SH-SY5Y (cell line): Measurements from ENCODE around the gene TBC1D10B.

Experiments
- GATA2 ChIP-seq: IDR thresholded peaks from 2 replicates; pipeline ENCODE4 v1.6.1; 2011; ENCODE audit warnings: mild to moderate bottlenecking, low read depth, low read length
- GATA3 ChIP-seq: IDR thresholded peaks from 2 replicates; pipeline ENCODE4 v1.6.1; 2011; ENCODE audit warnings: low read depth, mild to moderate bottlenecking, low read length, moderate library complexity

TBC1D10B gene

DNA sequence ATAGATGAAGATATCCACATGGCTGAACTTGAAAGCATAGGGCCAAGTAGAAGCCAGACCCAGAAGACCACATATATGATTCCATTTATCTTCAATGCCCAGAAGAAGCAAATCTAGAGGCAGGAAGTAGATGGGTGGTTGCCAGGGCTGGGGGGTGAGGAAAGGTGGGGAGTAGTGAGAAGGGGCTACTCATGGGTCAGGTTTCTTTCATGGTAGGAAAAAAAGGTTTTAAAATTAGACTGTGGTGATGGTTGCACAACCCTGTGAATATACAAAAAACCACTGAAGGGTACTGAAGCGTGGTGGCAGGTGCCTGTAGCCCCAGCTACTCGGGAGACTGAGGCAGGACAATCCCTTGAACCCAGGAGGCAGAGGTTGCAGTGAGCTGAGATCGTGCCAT lies 20.6 kb downstream of the TBC1D10B start:
- TF ChIP-seq GATA2, result no peak
- no peak for TF ChIP-seq GATA3

- TF ChIP-seq GATA3, result no peak
These were observed 21.4 kb downstream of the TBC1D10B start for GRCh38 chr16:30348929-30349328.

GRCh38 chr16:30348113-30348512 lies 22.2 kb downstream of the TBC1D10B start:
- TF ChIP-seq GATA2, result no peak
- no peak for TF ChIP-seq GATA3

DNA sequence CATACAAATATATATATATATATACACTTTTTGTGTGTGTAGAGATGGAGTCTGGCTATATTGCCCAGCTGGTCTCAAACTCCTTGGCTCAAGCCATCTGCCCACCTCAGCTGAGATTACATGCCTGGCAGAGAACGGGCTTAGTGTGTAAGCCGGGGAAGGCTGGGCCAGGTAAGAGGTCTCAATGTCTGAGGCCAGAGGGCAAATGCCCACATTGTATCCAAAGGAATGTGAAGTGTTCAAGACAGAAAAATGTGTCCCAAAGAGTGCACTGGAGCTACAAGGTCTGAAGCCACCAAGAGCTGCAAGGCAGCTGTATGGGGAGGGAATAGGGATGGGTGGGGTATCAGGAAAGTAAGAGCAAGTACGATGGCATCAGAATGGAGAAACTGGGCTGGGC lies 24.0 kb downstream of the TBC1D10B start:
- TF ChIP-seq GATA2, result no peak
- no peak for TF ChIP-seq GATA3

DNA sequence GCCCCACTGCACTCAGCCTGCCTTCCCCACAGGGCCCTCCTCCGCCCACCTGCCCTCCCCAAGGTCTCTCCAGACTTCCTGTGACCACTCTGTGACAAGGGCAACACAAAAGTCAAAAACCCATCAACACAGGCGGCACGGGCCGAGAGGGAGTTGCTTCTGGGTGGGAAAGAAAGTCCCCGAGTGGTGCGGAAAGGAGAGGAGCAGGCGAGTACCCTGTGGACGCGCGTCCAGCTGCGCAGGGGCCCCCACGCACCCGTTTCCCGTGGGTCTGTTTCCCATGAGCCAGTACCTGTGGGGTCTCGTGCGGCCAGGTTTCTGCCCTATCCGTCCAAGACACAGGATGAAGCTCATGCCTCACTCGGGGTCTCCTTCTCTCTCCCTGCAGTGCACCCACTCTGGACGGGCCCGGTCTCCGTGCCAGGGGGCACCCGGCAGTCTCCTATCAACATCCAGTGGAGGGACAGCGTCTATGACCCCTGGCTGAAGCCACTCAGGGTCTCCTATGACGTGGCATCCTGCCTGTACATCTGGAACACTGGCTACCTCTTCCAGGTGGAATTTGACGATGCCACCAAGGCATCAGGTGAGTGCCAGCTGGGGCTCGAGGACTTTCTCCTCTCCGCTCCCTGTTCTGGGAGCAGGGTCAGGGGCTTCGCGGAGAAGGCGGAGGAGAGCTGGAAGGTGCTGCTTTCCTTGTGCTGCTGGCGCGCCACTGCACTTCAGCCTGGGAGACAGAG lies 27.4 kb downstream of the TBC1D10B start:
- TF ChIP-seq GATA2 (no peak), GATA3 (no peak)

- no peak for TF ChIP-seq GATA2
- TF ChIP-seq GATA3, result no peak
These were observed 29.7 kb downstream of the TBC1D10B start for GRCh38 chr16:30340621-30341020.

GRCh38 chr16:30335598-30336474 lies 34.5 kb downstream of the TBC1D10B start:
- TF ChIP-seq GATA3, result no peak
- TF ChIP-seq GATA2, result no peak
